OCI-LY1 (cell line): Measurements from ENCODE around the gene DHFR.

Experiments used
- H2AFZ ChIP-seq: fragments of 200-600 bp; sonication (generic), shearing (Covaris generic); 2 replicates; pipeline ENCODE4 v1.6.0; 2014; ENCODE audit warnings: antibody characterized with exemption, mild to moderate bottlenecking, low read length
- H3F3A ChIP-seq: fragments of 200-600 bp; sonication (generic), shearing (Covaris generic); 2 replicates; pipeline ENCODE4 v1.6.0; 2014; ENCODE audit warnings: mild to moderate bottlenecking, antibody characterized with exemption, low read length, moderate library complexity; ENCODE audit not compliant: insufficient read depth
- H3K27ac ChIP-seq: fragments of 200-600 bp; sonication (generic); 2 replicates; pipeline ENCODE4 v1.5.1; 2014; ENCODE audit warnings: low read length, mixed run types, mild to moderate bottlenecking, low read depth; ENCODE audit not compliant: poor library complexity, severe bottlenecking
- H3K27me3 ChIP-seq: fragments of 200-600 bp; sonication (generic); 2 replicates; pipeline ENCODE4 v1.6.0; 2014; ENCODE audit warnings: antibody characterized with exemption, mild to moderate bottlenecking, low read length, moderate library complexity; ENCODE audit not compliant: insufficient read depth
- H3K36me3 ChIP-seq: fragments of 200-600 bp; sonication (generic); 2 replicates; pipeline ENCODE4 v1.6.1; 2014; ENCODE audit warnings: mild to moderate bottlenecking, antibody characterized with exemption, low read length, moderate library complexity, mixed read lengths; ENCODE audit not compliant: insufficient read depth
- H3K4me1 ChIP-seq: fragments of 200-600 bp; sonication (generic); 2 replicates; pipeline ENCODE4 v1.5.1; 2014; ENCODE audit warnings: mild to moderate bottlenecking, low read length, moderate library complexity; ENCODE audit not compliant: insufficient read depth, severe bottlenecking
- H3K4me2 ChIP-seq: fragments of 200-600 bp; sonication (generic), shearing (Covaris generic); 2 replicates; pipeline ENCODE4 v1.6.1; 2014; ENCODE audit warnings: low read length
- H3K4me3 ChIP-seq: fragments of 200-600 bp; sonication (generic); 2 replicates; pipeline ENCODE4 v1.5.1; 2014; ENCODE audit warnings: low read length, low read depth, mild to moderate bottlenecking, mixed read lengths; ENCODE audit not compliant: poor library complexity, severe bottlenecking
- H3K79me2 ChIP-seq: fragments of 200-600 bp; shearing (Covaris generic); 2 replicates; pipeline ENCODE4 v1.6.1; 2016; ENCODE audit warnings: mixed run types, low read length, mixed read lengths; ENCODE audit not compliant: insufficient read depth
- H3K9ac ChIP-seq: fragments of 200-600 bp; sonication (generic), shearing (Covaris generic); 2 replicates; pipeline ENCODE4 v1.6.1; 2014; ENCODE audit warnings: mild to moderate bottlenecking, low read length, mixed read lengths
- H3K9me2 ChIP-seq: fragments of 200-600 bp; sonication (generic), shearing (Covaris generic); 2 replicates; pipeline ENCODE4 v1.6.1; 2014; ENCODE audit warnings: low read depth, mild to moderate bottlenecking, low read length, mixed read lengths
- H3K9me3 ChIP-seq: fragments of 200-600 bp; shearing (Covaris generic); 2 replicates; pipeline ENCODE4 v1.6.1; 2014; ENCODE audit warnings: low read length, mixed read lengths
- H4K20me1 ChIP-seq: fragments of 200-600 bp; sonication (generic), shearing (Covaris generic); 2 replicates; pipeline ENCODE4 v1.6.0; 2016; ENCODE audit warnings: mild to moderate bottlenecking, low read length; ENCODE audit not compliant: insufficient read depth
- CTCF ChIP-seq: fragments of 200-600 bp; sonication (generic), shearing (Covaris generic); IDR thresholded peaks from 2 replicates; pipeline ENCODE4 v1.5.1; 2017; ENCODE audit warnings: mild to moderate bottlenecking, antibody characterized with exemption, low read length, moderate library complexity, mixed read lengths
- EZH2 ChIP-seq: fragments of 200-600 bp; sonication (generic), shearing (Covaris generic); IDR thresholded peaks from 2 replicates; pipeline ENCODE4 v1.8.0; 2017; ENCODE audit warnings: borderline replicate concordance, mixed run types, mild to moderate bottlenecking, antibody characterized with exemption, low read length, moderate library complexity, mixed read lengths

The DHFR gene

GRCh38 chr5:80607832-80608231 is 47.0 kb downstream of the DHFR start:
- no peak overlapping the region for H3K4me2 ChIP-seq
- H3K4me1 ChIP-seq, result no peaks in the 10 kb centered on the region
- no peaks in the 10 kb centered on the region for H3K27me3 ChIP-seq
- H3K9me2 ChIP-seq, result no peaks in the 10 kb centered on the region
- no peak overlapping the region for H3K4me3 ChIP-seq
- no peaks in the 10 kb centered on the region for H3K79me2 ChIP-seq
- TF ChIP-seq EZH2, result no peak
- TF ChIP-seq CTCF, result no peak
- H3K27ac ChIP-seq, result no peak overlapping the region
- no peaks in the 10 kb centered on the region for H3F3A ChIP-seq
- H3K9me3 ChIP-seq, result no peaks in the 10 kb centered on the region
- H3K9ac ChIP-seq, result no peak overlapping the region
- H2AFZ ChIP-seq, result no peak overlapping the region
- no peaks in the 10 kb centered on the region for H3K36me3 ChIP-seq
- H4K20me1 ChIP-seq, result no peaks in the 10 kb centered on the region

- Histone ChIP-seq H4K20me1 (no peaks in the 10 kb centered on the region), H3K4me1 (no peaks in the 10 kb centered on the region), H3K36me3 (no peaks in the 10 kb centered on the region), H3K27me3 (no peaks in the 10 kb centered on the region), H3K9me3 (no peaks in the 10 kb centered on the region), H3K9ac (no peak overlapping the region), H3K9me2 (no peaks in the 10 kb centered on the region), H3K79me2 (no peaks in the 10 kb centered on the region), H3F3A (no peaks in the 10 kb centered on the region), H2AFZ (no peak overlapping the region), H3K4me3 (no peak overlapping the region), H3K4me2 (no peak overlapping the region), H3K27ac (no peak overlapping the region)
- TF ChIP-seq CTCF, result no peak
- no peak for TF ChIP-seq EZH2
Measured at GRCh38 chr5:80607343-80607742, 47.4 kb downstream of the DHFR start.

- H3K9ac ChIP-seq, result no peak overlapping the region
- H3K9me3 ChIP-seq, result no peaks in the 10 kb centered on the region
- H4K20me1 ChIP-seq, result no peaks in the 10 kb centered on the region
- H3K4me2 ChIP-seq, result no peak overlapping the region
- no peak overlapping the region for H2AFZ ChIP-seq
- H3K4me3 ChIP-seq, result no peak overlapping the region
- H3K27me3 ChIP-seq, result no peaks in the 10 kb centered on the region
- H3K27ac ChIP-seq, result no peak overlapping the region
- H3K4me1 ChIP-seq, result no peaks in the 10 kb centered on the region
- no peaks in the 10 kb centered on the region for H3F3A ChIP-seq
- H3K9me2 ChIP-seq, result no peaks in the 10 kb centered on the region
- H3K36me3 ChIP-seq, result no peaks in the 10 kb centered on the region
- TF ChIP-seq CTCF (no peak), EZH2 (no peak)
- H3K79me2 ChIP-seq, result no peaks in the 10 kb centered on the region
Measured at GRCh38 chr5:80600943-80601693, 53.7 kb downstream of the DHFR start.
